Caco-2 (cell line): ENCODE data around the gene SLC43A3. TPM values are rescaled to one million over a fixed set of nuclear protein-coding genes. Genes with fewer than 3 reads are reported as not detected.
A peak's percentile ranks its signal among the peaks of the same experiment; 100 is the strongest.

ENCODE experiments used
- BruUV-seq: library from RNA; stranded (reverse); fragments of 400-500 nt; replicated peaks from 2 replicates; lab custom pipeline; 2021; lab: Mats Ljungman, UMichigan
- CTCF ChIA-PET: fragments of 300-600 bp; sonication (Branson Sonifier 250); formaldehyde crosslinking; loops from one replicate; lab custom pipeline; 2022; ENCODE audit warnings: antibody characterized with exemption; lab: Charles Lee
- POLR2A ChIA-PET: fragments of 300-600 bp; sonication (Branson Sonifier 250); formaldehyde crosslinking; loops from one replicate; lab custom pipeline; 2022; ENCODE audit warnings: antibody characterized with exemption; lab: Charles Lee
- DNase-seq, 2 experiments: peaks; one replicate each; pipeline versions ENCODE4 v3.0.0 to v3.0.0-alpha.2; 2020 to 2022
- H3K27me3 ChIP-seq: replicated peaks from 2 replicates; pipeline ENCODE4 v1.6.0; 2011; ENCODE audit warnings: low read length; ENCODE audit not compliant: control insufficient read depth, insufficient read depth
- H3K36me3 ChIP-seq: 2 replicates; pipeline ENCODE4 v1.5.1; 2011; ENCODE audit warnings: low read length; ENCODE audit not compliant: control insufficient read depth, insufficient read depth
- H3K4me1 ChIP-seq: fragments of 250-450 bp; sonication (Bioruptor Pico); 2 replicates; pipeline ENCODE4 v1.5.1; 2020; ENCODE audit warnings: mild to moderate bottlenecking
- H3K4me3 ChIP-seq: 2 replicates; pipeline ENCODE4 v1.5.1; 2011; ENCODE audit warnings: low read depth, mild to moderate bottlenecking, control low read depth, low read length
- H3K9me3 ChIP-seq: fragments of 250-450 bp; sonication (Bioruptor Pico); 2 replicates; pipeline ENCODE4 v1.5.1; 2020; ENCODE audit warnings: mild to moderate bottlenecking, moderate library complexity
- H3K27ac Mint-ChIP-seq: one replicate; pipeline ENCODE4 v1.8.0; 2022; ENCODE audit warnings: mixed read lengths; ENCODE audit not compliant: unreplicated experiment
- H3K27me3 Mint-ChIP-seq: one replicate; pipeline ENCODE4 v1.8.0; 2022; ENCODE audit warnings: mixed read lengths; ENCODE audit not compliant: insufficient read depth, unreplicated experiment
- H3K36me3 Mint-ChIP-seq: one replicate; pipeline ENCODE4 v1.8.0; 2022; ENCODE audit warnings: mild to moderate bottlenecking, mixed read lengths; ENCODE audit not compliant: insufficient read depth, unreplicated experiment
- H3K4me1 Mint-ChIP-seq: one replicate; pipeline ENCODE4 v1.8.0; 2022; ENCODE audit warnings: low read depth, mixed read lengths; ENCODE audit not compliant: unreplicated experiment
- H3K4me3 Mint-ChIP-seq: one replicate; pipeline ENCODE4 v1.8.0; 2022; ENCODE audit warnings: mild to moderate bottlenecking, moderate library complexity, mixed read lengths; ENCODE audit not compliant: unreplicated experiment
- H3K9me3 Mint-ChIP-seq: one replicate; pipeline ENCODE4 v1.8.0; 2022; ENCODE audit warnings: mixed read lengths; ENCODE audit not compliant: unreplicated experiment
- intact Hi-C: fragments of 100-400 bp; cut with micrococcal nuclease; formaldehyde crosslinking; loops from one replicate; pipeline ENCODE4 v1.10.0; 2022; ENCODE audit not compliant: unreplicated experiment
- total RNA-seq: library from RNA; stranded (reverse); gene quantifications from 2 replicates; pipeline ENCODE4 v1.2.3, GENCODE V29; 2022
- TF ChIP-seq, protein P1 (sequence below), 2 experiments: fragments of 200-600 bp in 1 of 2; IDR thresholded peaks; 1 replicate in 1 of 2; 2 replicates in 1 of 2; pipeline versions ENCODE4 v1.5.1 to v1.8.0; 2011 to 2022; ENCODE audit warnings: antibody characterized with exemption in 1 of 2, control low read depth in 1 of 2, inconsistent platforms in 1 of 2, low read depth in 1 of 2, low read length in 1 of 2, mild to moderate bottlenecking in 1 of 2, moderate library complexity in 1 of 2; ENCODE audit not compliant: insufficient read depth in 1 of 2, severe bottlenecking in 1 of 2, unreplicated experiment in 1 of 2

The SLC43A3 gene
- total RNA-seq, 1 experiment from 2014 or later: not detected

DNA sequence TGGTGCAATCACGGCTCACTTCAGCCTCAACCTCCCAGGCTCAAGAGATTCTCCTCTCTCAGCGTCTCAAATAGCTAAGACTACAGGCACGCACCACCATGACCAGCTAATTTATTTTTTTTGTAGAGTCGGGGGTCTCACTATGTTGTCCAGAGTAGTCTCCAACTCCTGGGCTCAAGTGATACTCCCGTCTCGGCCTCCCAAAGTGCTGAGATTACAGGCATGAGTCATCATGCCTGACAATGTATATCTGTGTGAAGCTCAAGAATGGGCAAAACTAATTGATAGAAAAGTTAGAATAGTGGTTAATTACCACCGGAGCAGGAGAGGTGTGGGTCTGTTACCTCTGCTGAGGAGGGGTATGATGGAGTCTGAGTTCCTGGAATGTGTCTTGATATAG lies 9.1 kb upstream of the SLC43A3 start:
- ChIA-PET CTCF (no interaction called here), POLR2A (no interaction called here)
- no peaks in the 10 kb centered on the region for H3K9me3 ChIP-seq
- no peaks in the 10 kb centered on the region for H3K36me3 Mint-ChIP-seq
- H3K27me3 ChIP-seq: no peaks in the 10 kb centered on the region
- intact Hi-C loops: no loop called here
- DNase-seq: no peak
- 0 out of 2 replicates have a peak, but pooled peaks cover 4% of the 10 kb centered on the region for H3K4me1 ChIP-seq
- no peaks in the 10 kb centered on the region for H3K36me3 ChIP-seq
- peaks cover 16% of the 10 kb centered on the region for H3K4me1 Mint-ChIP-seq
- no TSS peak for BruUV-seq
- no peak overlapping the region for H3K4me3 ChIP-seq
- H3K27ac Mint-ChIP-seq: no peak overlapping the region
- TF ChIP-seq, protein P1, sequence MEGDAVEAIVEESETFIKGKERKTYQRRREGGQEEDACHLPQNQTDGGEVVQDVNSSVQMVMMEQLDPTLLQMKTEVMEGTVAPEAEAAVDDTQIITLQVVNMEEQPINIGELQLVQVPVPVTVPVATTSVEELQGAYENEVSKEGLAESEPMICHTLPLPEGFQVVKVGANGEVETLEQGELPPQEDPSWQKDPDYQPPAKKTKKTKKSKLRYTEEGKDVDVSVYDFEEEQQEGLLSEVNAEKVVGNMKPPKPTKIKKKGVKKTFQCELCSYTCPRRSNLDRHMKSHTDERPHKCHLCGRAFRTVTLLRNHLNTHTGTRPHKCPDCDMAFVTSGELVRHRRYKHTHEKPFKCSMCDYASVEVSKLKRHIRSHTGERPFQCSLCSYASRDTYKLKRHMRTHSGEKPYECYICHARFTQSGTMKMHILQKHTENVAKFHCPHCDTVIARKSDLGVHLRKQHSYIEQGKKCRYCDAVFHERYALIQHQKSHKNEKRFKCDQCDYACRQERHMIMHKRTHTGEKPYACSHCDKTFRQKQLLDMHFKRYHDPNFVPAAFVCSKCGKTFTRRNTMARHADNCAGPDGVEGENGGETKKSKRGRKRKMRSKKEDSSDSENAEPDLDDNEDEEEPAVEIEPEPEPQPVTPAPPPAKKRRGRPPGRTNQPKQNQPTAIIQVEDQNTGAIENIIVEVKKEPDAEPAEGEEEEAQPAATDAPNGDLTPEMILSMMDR (IDR thresholded peaks at IDR 0.05; ENCODE audit: insufficient read depth in 1 of 2, low read depth in 1 of 2, low read length in 1 of 2, severe bottlenecking in 1 of 2, unreplicated experiment in 1 of 2): no peak
- H3K27me3 Mint-ChIP-seq: no peaks in the 10 kb centered on the region
- no peaks in the 10 kb centered on the region for H3K9me3 Mint-ChIP-seq
- H3K4me3 Mint-ChIP-seq: no peak overlapping the region

DNA sequence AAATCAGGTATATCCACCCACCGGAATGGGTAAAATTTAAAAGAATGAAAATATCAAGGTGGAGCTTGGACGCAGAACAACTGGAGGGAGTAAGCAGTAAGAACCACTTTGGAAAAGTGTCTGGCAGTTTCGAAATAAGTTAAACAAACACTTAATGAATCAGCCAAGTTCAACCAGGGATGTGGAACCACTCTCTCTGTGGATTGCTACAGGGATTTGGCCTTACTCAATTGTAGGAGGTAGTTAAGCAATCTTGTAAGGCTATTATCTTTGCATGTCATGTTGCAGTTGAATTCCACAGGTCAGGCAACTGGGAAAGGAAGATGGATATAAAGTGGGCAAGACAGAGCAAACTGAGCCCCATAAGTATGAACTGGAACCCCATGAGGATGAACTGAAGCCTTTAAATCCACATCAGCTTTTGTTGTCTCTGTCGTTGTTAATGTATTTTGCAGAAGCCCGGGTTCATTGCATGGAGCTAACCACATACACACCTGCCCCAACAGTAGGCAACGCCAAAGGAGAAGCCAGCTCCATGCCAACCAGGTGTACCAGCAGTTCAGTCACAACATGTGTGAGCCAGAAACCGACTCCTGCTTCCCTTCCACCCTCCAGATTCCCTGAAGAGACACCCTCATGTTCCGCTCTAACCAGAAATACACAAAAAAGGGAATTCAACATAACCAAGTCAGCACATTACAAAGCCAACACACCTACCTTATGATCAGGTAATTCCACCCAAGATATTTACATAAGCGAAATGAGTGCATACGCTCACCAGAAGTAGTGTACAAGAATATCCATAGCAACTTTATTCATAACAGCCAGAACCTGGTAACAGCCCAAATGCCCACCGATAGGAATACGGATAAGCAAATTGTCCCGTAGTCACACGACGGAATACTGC lies 8.0 kb upstream of the SLC43A3 start:
- Mint-ChIP-seq H3K9me3 (no peaks in the 10 kb centered on the region), H3K27ac (no peak overlapping the region), H3K27me3 (no peaks in the 10 kb centered on the region), H3K4me1 (peaks cover 16% of the 10 kb centered on the region), H3K36me3 (no peaks in the 10 kb centered on the region), H3K4me3 (no peak overlapping the region)
- no TSS peak for BruUV-seq
- ChIA-PET CTCF (no interaction called here), POLR2A (no interaction called here)
- no peaks in the 10 kb centered on the region for H3K27me3 ChIP-seq
- H3K9me3 ChIP-seq: no peaks in the 10 kb centered on the region
- intact Hi-C loops: loop anchor here (1.0 to 5.0 kb wide), 3 partner anchors 18 to 73 kb away; no protein-coding TSS in a partner anchor
- H3K4me3 ChIP-seq: no peak overlapping the region
- DNase-seq: peak in 1 of 2 experiments; percentile 66
- H3K4me1 ChIP-seq: 0 out of 2 replicates have a peak, but pooled peaks cover 4% of the 10 kb centered on the region
- H3K36me3 ChIP-seq: no peaks in the 10 kb centered on the region
- TF ChIP-seq, protein P1 (IDR thresholded peaks at IDR 0.05; ENCODE audit: insufficient read depth in 1 of 2, low read depth in 1 of 2, low read length in 1 of 2, severe bottlenecking in 1 of 2, unreplicated experiment in 1 of 2): no peak

DNA sequence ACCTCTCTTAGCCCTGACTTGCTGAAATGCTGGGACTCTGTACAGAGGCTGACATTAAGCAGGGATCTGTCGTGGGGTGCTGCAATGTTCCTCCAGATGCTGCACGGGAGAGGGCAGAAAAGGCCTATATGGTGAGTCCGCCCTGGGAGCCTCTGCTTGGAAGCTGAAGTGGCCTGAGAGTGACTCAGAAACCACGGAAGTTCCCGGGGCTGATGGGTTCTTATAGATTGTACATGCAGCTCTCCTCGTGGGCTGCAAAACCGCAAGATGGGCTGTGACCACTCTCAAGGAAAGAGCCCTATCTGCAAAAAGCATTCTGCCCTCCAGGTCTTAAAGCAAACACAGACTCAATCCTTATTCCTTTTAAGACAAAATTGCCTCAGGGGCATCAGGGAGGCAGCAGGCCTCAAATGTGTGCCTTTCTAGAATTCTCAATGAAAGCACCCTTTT lies 5.8 kb upstream of the SLC43A3 start:
- Histone ChIP-seq H3K4me1 (0 out of 2 replicates have a peak, but pooled peaks cover 4% of the 10 kb centered on the region), H3K9me3 (no peaks in the 10 kb centered on the region), H3K36me3 (no peaks in the 10 kb centered on the region), H3K4me3 (no peak overlapping the region), H3K27me3 (no peaks in the 10 kb centered on the region; the same call in 1 of the 2 replicates)
- DNase-seq: no peak
- H3K4me1 Mint-ChIP-seq: peaks cover 10% of the 10 kb centered on the region
- CTCF ChIA-PET: no interaction called here
- no peaks in the 10 kb centered on the region for H3K36me3 Mint-ChIP-seq
- TF ChIP-seq, protein P1 (IDR thresholded peaks at IDR 0.05; ENCODE audit: insufficient read depth in 1 of 2, low read depth in 1 of 2, low read length in 1 of 2, severe bottlenecking in 1 of 2, unreplicated experiment in 1 of 2): no peak
- H3K27me3 Mint-ChIP-seq: peaks cover 2% of the 10 kb centered on the region
- H3K9me3 Mint-ChIP-seq: no peaks in the 10 kb centered on the region
- no TSS peak for BruUV-seq
- no peak overlapping the region for H3K4me3 Mint-ChIP-seq
- no peak overlapping the region for H3K27ac Mint-ChIP-seq
- intact Hi-C loops: loop anchor here (5.0 kb wide), 1 partner anchor 70 kb away; no protein-coding TSS in a partner anchor
- POLR2A ChIA-PET: no interaction called here
